GM21360 (cell line): ENCODE measurements around the gene TSR3.

Experiments
- ATAC-seq: cut with Tn5 transposase; IDR thresholded peaks from one replicate; pipeline ENCODE4 v1.9.1; 2021; ENCODE audit warnings: mild to moderate bottlenecking, moderate library complexity; ENCODE audit not compliant: unreplicated experiment

TSR3 gene

DNA sequence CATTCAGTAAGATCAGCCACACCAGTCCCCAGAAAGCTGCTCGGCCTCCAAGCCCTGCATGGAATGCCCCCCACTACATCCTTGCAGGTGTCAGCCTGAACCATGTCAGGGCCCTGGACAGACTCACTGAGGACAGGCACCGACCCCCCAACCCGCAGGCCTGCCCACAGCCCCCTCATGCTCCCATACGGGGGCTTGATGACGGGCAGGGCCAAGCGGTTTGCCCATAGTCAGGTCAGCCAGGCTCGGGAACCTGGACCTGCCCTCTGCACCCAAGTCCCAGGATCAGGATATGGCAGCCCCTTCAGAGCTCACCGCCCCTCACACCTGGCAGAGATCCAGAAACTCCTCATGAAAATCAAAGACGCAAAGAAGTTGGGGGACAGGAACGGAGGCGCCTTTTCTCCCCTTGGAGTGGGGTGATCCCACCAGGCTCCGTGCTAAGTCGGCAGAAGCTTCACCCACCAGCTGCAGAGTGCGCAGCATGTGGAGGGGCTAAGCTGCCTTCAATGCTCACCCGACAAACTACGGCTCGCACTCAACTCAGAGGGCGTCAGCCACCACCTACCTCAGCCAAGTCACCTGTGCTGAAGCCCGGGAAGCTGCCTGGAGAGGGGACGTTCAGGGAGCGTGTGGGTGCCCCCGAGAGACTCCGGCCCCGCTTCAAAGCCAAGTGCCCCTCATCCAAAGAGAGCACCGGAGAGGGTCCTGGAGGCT, 26.6 kb upstream of the TSR3 start:
- ATAC-seq, result no peak

DNA sequence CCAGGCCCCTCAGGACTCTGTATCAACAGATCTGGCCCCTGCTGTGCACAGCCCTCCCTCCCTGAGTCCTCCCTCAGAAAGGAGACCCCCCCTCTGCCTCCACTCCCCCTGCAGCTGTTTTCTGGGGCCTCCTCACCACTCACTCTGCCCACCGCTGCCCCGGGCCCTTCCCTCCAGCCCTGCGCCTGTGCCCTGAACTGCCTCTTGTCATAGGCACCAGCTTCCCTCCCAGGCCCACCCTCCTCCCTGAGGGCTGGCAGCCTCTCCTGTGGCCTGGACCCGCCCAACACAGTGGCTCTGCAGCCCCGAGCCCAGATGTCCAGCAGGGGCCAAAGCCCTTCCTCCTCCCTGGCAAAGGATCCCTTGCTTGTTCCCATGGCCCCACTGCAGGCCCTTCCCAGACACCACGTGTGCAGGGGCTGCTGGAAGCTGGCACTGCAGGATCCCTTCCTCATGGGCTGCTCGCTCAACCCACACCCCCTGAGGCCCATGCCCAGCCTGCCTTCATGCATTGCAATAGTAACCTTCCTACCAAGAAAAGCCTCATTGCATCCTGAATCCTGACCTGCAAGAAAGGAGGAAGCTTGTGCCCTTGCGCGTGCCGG, 25.8 kb upstream of the TSR3 start:
- ATAC-seq, result no peak

DNA sequence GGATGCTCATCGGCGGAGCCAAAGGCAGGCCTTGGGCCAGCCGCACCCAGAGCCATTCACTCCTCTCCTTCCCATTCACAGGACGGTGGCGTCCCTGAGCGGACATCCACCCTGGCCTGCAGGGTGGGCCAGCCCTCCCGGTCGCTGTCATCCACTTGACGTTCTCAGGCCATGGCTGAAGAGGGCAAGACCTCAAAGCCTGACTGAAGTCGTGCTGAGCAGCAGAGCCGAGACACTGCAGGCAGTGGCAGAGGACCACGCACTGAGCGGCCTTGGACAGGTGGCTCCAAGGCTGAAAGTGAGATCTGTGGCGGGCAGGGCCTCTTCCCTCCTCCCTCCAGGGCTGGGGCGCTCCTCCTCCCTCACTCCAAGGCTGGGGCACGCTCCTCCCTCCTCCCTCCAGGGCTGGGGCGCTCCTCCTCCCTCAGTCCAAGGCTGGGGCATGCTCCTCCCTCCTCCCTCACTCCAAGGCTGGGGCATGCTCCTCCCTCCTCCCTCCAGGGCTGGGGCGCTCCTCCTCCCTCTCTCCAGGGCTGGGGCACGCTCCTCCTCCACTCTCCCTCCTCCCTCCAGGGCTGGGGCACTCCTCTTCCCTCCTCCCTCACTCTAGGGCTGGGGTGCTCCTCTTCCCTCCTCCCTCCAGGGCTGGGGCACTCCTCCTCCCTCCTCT, 24.2 kb upstream of the TSR3 start:
- no peak for ATAC-seq

DNA sequence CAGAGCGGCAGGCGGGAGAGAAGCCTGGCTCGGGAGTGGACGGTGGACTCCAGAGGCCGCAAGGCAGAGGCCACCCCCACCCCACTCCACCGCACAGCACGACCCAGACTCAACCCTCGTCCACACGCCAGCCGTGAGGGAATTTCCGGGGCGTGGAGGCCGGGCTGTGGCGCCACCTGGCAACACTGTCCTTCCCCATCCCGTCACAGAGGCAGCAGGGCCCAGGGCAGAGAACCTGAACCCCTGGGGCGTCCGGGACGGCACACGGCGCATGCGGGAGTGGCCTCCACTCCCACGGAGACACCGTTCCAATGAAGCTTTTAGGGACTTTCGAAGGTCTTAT, 23.6 kb upstream of the TSR3 start:
- ATAC-seq, result no peak

DNA sequence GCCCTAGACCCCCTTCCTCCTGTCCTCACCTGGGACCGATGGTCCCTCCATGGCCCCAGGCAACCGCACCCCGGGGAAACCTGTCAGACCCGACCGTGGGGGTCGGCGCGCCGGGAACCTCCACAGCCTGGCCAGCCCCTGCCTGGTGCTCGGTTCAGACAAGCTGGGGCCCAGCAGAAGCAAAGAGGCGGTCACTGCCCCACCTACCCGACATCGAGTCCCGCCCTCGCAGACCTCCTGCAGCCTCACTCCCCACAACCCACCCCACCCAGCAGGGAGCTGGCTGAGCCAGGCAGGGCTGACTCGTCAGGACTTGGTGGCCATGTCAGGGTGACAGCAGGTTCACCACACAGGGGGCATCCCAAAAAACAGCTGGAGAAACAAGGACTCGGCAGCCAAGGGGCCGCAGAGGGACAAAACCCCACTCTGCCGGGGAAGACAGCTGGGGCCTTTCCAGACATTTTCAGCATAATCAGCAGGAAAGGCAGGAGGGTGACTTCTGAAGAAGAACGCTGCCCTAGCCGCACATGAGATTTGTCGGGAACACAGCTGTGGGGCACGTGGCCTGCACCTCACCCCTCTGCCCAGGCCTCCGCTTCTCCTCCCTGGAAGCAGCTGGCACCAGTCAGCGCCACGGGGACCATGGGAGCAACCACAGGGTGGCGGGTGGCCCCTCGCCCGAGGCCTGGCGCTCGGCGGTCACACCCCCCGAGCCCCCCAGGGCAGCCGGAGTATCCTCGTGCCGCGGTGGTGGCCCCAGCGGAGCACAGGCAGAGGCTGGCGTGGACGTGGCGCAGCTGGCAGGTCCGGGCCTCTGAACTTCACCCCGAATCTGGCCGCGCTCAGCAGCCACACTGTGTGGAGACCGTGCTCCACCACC, 23.0 kb upstream of the TSR3 start:
- ATAC-seq, result no peak

DNA sequence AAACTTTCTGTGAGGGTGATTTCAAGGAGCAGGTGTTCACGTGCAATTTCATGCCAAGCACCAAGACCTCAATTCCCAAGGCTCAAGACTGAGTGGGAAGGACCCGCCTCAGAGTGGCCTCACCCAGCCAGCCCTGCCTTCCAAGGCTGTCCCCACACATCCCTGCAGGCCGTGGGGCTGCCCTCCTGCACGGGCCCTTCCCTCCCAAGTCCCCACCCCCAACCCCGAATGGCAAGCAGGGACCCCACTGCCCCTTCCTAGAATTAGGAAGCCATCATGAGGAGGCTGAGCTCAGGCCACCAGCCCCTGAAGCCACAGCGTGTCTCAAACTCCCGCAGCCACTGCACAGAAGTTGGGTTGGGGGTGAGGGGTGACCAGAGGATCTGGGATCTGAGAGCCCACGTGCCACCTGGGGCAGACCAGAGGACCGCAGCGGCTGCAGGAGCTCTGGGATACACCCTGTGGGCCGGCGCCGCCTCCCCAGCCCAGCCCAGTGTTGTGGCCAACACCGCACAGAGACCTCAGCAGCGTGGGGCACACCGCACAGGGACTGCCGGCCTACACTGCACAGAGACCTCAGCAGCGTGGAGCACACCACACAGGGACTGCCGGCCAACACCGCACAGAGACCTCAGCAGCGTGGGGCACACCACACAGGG, 20.7 kb upstream of the TSR3 start:
- ATAC-seq, result no peak

DNA sequence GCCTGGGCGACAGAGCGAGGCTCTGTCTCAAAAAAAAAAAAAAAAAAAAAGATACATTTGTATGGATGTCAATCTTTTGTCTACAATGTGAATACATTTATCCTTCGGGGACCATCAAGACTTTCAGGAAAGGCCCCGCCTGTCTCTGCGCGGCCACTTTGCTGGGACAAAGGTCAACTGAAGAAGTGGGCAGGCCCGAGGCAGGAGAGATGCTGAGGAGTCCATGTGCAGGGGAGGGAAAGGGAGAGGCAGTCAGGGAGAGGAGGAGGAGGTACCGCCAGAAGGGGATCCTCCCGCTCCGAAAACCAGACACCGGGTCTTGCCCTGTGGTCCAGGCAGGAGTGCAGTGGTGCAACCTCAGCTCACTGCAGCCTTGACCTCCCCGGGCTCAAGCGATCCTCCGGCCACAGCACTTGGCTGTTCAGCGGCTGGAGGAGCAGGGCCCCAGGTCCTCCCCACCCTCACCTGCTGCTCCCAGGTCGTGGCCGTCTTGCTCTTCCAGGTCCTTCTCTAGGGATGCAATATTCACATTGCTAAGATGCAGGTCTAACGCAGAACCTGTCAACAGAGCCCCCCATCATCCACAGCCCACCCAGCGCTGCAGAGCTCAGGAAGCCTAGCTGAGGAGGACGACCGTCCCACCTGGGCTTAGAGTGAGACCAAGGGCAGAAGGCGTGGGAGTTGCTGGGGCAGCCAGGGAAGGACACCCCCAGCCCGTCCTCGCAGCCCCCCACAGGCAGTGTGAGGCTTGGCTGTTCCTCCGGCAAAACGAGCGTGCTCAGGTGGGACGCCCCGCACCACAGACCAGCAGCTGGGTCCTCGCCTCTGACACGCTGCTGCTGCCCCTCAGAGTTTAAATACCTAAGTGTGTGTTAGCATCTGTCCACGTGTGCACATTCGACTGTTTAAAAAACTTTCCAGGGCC, 19.6 kb upstream of the TSR3 start:
- ATAC-seq, result no peak

DNA sequence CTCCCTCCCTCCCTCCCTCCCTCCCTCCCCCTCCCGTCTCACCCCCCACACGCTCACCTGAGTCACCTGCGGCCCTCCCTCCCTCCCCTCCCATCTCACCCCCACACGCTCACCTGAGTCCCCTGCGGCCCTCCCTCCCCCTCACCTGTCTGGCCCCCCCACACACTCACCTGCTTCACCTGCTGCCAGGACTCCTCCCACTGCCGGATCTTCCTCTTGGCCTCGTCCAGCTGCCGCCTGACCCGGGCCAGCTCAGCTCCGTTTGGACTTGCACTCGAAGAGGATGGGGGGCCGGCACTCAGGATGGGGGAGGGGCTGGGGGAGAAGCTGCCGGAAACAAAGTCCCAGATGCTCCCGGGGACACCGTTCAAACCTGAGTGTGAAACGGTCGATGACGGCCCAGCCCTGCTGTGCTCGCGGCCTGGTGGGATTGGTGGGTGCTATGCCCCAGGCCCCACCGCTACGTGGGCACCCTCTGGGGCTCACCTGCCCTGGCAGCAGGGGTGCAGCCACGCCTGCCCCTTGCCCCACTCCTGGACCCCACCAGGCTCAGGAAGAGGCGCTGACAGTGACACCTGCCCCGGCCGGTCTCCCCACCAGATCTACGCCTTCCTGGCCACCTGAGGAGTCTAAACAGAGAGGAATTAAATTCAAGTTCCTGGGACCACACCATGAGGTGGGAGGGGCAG, 16.0 kb upstream of the TSR3 start:
- ATAC-seq, result no peak

DNA sequence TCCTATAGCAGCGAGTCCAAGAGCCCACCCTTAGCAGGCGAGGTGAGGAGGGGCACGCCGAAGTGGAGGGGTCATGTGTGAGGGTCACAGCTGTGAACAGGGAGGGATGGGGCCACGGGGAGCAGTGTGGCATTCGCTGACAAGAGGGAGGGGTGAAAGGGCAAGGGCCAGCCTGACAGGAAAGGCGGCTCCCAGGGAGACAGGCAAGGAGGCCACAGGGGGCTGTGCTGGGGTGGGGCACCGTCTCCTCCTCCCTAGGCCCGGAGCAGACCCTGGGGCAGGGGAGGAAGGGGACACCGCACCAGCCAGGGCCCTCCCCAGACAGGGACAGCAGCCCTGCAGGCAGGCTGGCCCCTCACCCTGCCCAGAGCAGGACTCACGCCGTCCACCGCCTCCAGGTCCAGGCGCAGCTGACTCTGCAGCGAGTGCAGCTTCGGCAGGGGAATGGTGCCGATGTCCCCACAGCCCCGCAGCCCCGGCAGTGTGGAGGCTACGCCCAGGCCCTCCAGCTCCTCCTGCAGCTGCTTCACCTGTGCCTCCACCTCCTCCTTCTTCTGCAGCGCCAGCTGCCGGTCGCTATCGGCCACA, 15.1 kb upstream of the TSR3 start:
- no peak for ATAC-seq

DNA sequence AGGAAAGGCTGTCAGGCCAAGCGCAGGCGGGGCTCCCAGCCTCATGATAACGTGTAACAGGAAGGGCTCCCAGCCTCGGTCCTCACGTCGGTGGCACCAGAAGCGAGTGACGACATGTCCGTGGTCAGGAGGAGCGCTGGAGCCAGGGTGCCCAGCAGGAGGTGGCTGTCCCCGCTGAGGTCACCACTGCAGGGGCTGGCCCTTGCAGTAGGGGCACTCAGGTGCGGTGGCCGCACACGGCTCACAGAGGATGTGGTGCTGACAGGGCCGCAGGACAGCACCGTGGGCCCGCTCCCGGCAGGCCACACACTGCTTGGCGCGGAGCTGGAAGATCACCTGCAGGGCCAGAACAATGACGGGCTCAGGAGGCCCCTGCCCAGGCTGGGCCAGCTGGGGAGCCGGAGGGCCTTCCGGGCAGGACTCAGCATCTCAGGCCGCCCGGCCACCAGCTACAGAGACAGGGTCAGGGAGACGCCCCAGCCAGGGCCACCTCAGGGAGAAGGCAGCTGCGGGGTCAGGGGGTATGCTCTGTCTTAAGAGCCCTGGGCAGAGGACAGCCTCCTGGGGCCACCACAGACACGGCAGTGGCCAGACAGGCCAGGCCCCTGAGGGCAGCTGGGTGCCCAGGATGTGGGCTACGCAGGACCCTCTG, 14.5 kb upstream of the TSR3 start:
- ATAC-seq, result no peak

DNA sequence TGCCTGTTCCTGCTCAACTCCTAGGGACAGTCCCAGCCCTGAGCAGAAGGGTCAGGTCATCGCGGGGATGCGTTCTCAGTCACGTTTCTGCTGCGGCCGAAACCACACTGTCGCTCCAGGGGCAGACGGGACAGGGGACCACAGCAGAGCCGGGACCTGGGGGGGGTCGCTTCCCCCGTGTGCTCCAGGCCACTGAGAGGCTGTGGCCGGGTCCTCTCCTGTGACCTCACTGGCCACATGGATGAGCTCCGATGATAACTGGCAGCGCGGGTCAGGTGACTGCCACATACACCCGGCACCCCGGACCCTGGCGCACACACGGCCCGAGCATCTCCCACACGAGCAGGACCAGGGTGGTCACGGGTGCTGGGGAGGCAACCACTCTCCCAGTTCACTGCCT, 12.8 kb upstream of the TSR3 start:
- ATAC-seq, result no peak

DNA sequence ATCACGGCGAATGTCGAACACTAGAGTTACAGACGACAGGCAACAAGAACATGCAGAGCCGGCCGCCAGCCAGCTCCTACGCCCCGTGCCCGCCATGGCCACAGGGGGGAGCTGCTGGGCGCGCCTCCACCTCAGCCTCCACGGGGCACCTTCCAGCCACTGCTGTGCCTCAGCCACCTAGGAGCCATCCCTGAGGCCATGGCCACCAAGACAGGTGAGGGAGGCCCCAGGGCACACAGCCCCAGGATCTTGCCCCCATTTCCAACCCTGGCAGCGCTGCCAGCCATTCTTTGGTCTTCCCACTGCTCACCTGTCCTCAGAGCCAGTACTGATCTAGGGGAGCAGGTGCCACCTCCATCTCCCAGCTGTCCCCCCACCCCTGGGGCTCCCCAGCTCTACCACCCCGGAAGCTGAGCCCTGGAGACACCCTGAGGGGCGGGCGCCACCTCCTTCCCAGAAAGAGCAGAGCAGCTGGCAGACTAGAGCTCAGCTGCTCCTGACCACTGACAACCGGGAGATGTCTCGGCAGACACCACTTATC, 11.9 kb upstream of the TSR3 start:
- no peak for ATAC-seq

DNA sequence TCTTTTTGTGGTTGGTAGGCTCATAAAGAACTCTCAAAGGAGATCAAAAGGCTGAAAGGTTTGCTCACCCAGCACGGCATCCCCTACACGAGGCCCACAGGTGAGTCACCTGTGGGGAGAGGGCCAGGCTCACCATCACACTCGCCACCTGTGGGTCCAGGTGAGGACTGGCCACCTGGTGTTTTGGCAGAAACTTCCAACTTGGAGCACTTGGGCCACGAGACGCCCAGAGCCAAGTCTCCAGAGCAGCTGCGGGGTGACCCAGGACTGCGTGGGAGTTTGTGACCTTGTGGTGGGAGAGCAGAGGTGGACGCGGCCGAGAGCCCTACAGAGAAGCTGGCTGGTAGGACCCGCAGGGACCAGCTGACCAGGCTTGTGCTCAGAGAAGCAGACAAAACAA, 11.1 kb upstream of the TSR3 start:
- no peak for ATAC-seq

DNA sequence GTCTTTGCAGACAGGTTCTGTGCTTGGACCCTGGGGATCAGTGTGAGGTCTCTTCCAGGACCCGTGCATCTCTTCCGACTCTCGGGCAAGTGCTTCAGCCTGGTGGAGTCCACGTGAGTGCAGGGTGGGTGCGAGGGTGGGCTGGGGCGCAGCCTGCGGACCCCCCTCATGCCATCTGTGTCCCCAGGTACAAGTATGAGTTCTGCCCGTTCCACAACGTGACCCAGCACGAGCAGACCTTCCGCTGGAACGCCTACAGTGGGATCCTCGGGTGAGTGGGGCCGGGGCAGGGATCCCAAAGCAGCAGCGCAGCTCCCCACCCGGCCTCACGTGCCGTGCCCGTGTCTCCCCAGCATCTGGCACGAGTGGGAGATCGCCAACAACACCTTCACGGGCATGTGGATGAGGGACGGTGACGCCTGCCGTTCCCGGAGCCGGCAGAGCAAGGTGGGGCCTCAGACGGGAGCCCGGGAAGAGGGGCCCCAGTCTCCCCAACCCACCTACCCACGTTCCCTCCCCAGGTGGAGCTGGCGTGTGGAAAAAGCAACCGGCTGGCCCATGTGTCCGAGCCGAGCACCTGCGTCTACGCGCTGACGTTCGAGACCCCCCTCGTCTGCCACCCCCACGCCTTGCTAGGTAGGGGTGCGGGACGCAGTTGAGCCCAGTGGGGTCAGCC, 10.1 kb upstream of the TSR3 start:
- no peak for ATAC-seq

DNA sequence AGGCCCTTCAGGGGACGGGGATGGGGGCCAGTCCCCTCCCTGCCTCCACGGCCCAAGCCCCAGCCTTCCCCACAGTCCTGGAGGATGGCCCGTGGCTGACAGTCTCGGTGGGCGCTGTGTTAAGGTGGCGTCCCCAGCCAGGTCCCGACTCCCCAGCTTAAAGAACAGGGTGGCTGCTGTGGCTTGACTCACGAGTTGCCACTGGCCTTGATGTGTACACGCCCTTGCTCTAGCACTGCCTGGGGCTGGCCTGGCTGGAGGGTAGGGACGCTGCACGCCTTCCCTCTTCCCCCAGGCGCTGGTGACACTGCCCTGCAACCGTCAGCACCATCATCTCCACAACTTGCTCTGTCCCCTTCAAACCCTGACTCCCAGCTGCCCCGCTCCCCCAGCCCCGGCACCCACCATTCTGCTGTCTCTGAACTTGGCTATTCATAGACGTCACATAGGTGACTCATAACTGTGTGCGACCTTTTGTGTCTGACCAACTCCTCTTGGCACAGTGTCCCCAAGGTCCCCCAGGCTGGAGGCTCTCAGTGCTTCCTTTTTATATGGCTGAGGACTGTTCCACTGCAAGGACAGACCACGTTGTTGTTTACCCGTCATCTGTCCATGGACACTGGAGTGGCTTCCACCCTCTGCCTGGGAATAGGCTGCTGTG, 6.4 kb upstream of the TSR3 start:
- ATAC-seq, result no peak

DNA sequence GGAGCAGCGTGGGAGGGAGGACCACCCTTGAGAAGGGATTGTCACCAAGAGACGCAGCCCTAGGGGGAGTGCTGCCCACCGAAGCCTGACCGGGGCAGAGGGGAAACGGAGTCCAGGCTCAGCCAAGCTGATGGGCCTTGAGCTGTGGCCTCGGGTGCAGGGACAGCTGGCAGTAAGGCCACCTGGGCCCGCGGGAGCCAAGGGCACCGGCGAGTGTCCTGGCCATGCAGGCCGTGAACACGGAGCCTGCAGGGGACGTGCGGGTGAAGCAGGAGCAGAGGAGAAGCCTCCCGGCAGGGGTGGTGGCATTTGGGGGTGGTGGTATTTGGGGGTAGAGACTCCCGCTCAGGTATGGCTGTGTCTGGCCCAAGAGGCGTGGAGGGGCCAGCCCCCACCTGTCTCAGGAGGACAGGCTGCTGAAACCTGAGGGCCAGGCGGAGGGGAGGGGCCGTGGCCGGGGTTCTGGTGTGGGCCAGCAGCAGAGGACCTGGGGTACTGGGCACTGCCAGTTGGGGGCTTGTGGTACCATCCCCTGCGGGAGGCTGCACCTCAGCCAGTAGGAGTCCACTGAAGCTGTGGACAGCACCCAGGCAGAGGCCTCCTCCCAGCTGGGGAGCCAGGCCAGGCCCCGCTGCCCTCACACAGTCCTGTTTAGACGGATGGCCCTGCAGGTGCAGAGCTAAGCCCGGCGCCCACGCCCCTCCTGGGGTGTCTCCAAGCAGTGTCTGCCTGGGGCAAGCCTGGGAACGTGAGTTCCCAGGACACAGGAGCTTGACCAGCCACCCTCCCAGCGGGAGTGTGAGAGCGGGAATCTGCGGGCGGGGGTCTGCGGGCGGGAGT, 4.6 kb upstream of the TSR3 start:
- ATAC-seq, result no peak
